Measurements from ENCODE around the gene ATXN1.

GRCh38 chr6:16669227-16669626 is 92.0 kb downstream of the ATXN1 start:
- no peak for TF ChIP-seq EZH2phosphoT487 (conservative IDR thresholded peaks at IDR 0.05; ENCODE audit: low read length)
- no peak for TF ChIP-seq CTCF (IDR thresholded peaks at IDR 0.05; ENCODE audit: insufficient read depth, low read length, poor library complexity, severe bottlenecking)
